ENCODE data around the gene SIK3. TPM values are rescaled to one million over a fixed set of nuclear protein-coding genes. Genes with fewer than 3 reads are reported as not detected.

The SIK3 gene
- total and polyA plus RNA-seq, 2 donors (not counting 3 experiments of a cell fraction or from before 2014, with no cell fraction given): 10.3 to 21.3 TPM

GRCh38 chr11:117143871-117144476 lies 45.7 kb upstream of the SIK3 start, which contains the start of gene PAFAH1B2:
Gene PAFAH1B2, plus strand, starts transcription at chr11:117144287. Its CDS starts 8,161 bp downstream, at chr11:117152448.
- Histone ChIP-seq H3K36me3 (ENCODE audit: control insufficient read depth in 2 of 2, extremely low read depth in 1 of 2, insufficient read depth in 2 of 2, low read length in 2 of 2) (no peaks in the 10 kb centered on the region), H3K27me3 (ENCODE audit: control insufficient read depth in 2 of 2, insufficient read depth in 2 of 2, low read length in 2 of 2) (no peaks in the 10 kb centered on the region), H3K79me2 (ENCODE audit: control insufficient read depth, insufficient read depth, low read length) (peaks cover 46% of the 10 kb centered on the region), H3K27ac (ENCODE audit: insufficient read depth, low read depth, low read length) (peak within 1 kb of the TSS; percentile 33), H3K9me3 (replicated peaks; ENCODE audit: control insufficient read depth, insufficient read depth, low read length) (no peaks in the 10 kb centered on the region), H2AFZ (ENCODE audit: low read depth, low read length) (peak within 1 kb of the TSS; percentile 70), H4K20me1 (replicated peaks; ENCODE audit: control insufficient read depth, extremely low read depth, insufficient read depth, low read length) (peaks cover 4% of the 10 kb centered on the region), H3K4me2 (ENCODE audit: insufficient read depth, low read length) (peak within 1 kb of the TSS; percentile 60), H3K9ac (replicated peaks; ENCODE audit: extremely low read depth, insufficient read depth, low read length) (peak within 1 kb of the TSS; percentile 82), H3K4me3 (replicated peaks in 1 of 3; ENCODE audit: insufficient read depth in 1 of 3, low read depth in 1 of 3, low read length in 3 of 3) (peak within 1 kb of the TSS; percentile 79 to 95 (median 90)), H3K9me1 (replicated peaks; ENCODE audit: control insufficient read depth, extremely low read depth, insufficient read depth, low read length) (no peaks in the 10 kb centered on the region), H3K4me1 (ENCODE audit: control insufficient read depth, extremely low read depth, insufficient read depth, low read length) (peaks cover 11% of the 10 kb centered on the region)
- TF ChIP-seq POLR2AphosphoS5 (IDR thresholded peaks at IDR 0.05; ENCODE audit: insufficient read depth, low read depth, low read length) (peak; percentile 94), MYC (IDR thresholded peaks at IDR 0.05; ENCODE audit: low read depth, low read length) (no peak), POLR2A (IDR thresholded peaks at IDR 0.05; ENCODE audit: low read depth, low read length) (peak; percentile 91)
- ChIA-PET POLR2A (interaction anchor here (0.6 to 0.7 kb wide), 3 partner anchors 26 to 373 kb away, joined by 3 to 6 read pairs (median 3); no protein-coding TSS in a partner anchor), CTCF (interaction anchor here (0.6 to 3.5 kb wide), 13 partner anchors 9 to 412 kb away, joined by 3 to 31 read pairs (median 6); partner anchors contain the start of genes APOA5, PCSK7, RNF214 and SIDT2)
- FAIRE-seq: no peak
- TSS peak; percentile 96 for BruUV-seq (replicated peaks)
- intact Hi-C loops (cut with micrococcal nuclease) (loop anchor here (1.0 kb wide), 1 partner anchor 371 kb away; no protein-coding TSS in a partner anchor), dilution Hi-C loops (cut with MboI; ENCODE audit: extremely low pct_ligation_motif_present, low sequenced_read_pairs) (no loop called here)
- peak; percentile 90 for DNase-seq (ENCODE audit: low read depth, low spot score)

GRCh38 chr11:117143390-117143789 lies 45.2 kb upstream of the SIK3 start:
- BruUV-seq (replicated peaks): no TSS peak
- peak overlapping the region; percentile 70 for H2AFZ ChIP-seq (ENCODE audit: low read depth, low read length)
- H3K79me2 ChIP-seq (ENCODE audit: control insufficient read depth, insufficient read depth, low read length): peaks cover 40% of the 10 kb centered on the region
- no peaks in the 10 kb centered on the region for H3K9me3 ChIP-seq (replicated peaks; ENCODE audit: control insufficient read depth, insufficient read depth, low read length)
- dilution Hi-C loops (cut with MboI; ENCODE audit: extremely low pct_ligation_motif_present, low sequenced_read_pairs): no loop called here
- peaks cover 11% of the 10 kb centered on the region for H3K4me1 ChIP-seq (ENCODE audit: control insufficient read depth, extremely low read depth, insufficient read depth, low read length)
- peak overlapping the region; percentile 82 for H3K9ac ChIP-seq (replicated peaks; ENCODE audit: extremely low read depth, insufficient read depth, low read length)
- H3K9me1 ChIP-seq (replicated peaks; ENCODE audit: control insufficient read depth, extremely low read depth, insufficient read depth, low read length): no peaks in the 10 kb centered on the region
- DNase-seq (ENCODE audit: low read depth, low spot score) (no peak), FAIRE-seq (no peak)
- H3K27ac ChIP-seq (ENCODE audit: insufficient read depth, low read depth, low read length): peak overlapping the region; percentile 33
- POLR2A ChIA-PET: interaction anchor here (0.6 to 0.7 kb wide), 2 partner anchors 36 to 373 kb away, joined by 3 to 6 read pairs; no protein-coding TSS in a partner anchor
- CTCF ChIA-PET: interaction anchor here (0.6 to 3.5 kb wide), 12 partner anchors 10 to 411 kb away, joined by 3 to 31 read pairs (median 7); partner anchors contain the start of genes APOA5, PCSK7, RNF214 and SIDT2
- peak overlapping the region; percentile 60 for H3K4me2 ChIP-seq (ENCODE audit: insufficient read depth, low read length)
- peak overlapping the region; percentile 79 to 95 (median 90) for H3K4me3 ChIP-seq (replicated peaks in 1 of 3; ENCODE audit: insufficient read depth in 1 of 3, low read depth in 1 of 3, low read length in 3 of 3)
- peaks cover 3% of the 10 kb centered on the region for H4K20me1 ChIP-seq (replicated peaks; ENCODE audit: control insufficient read depth, extremely low read depth, insufficient read depth, low read length)
- no peaks in the 10 kb centered on the region for H3K27me3 ChIP-seq (ENCODE audit: control insufficient read depth in 2 of 2, insufficient read depth in 2 of 2, low read length in 2 of 2)
- no peak for TF ChIP-seq EZH2 (IDR thresholded peaks at IDR 0.05; ENCODE audit: borderline replicate concordance, low read depth, low read length, severe bottlenecking)
- no peak for TF ChIP-seq MAX (IDR thresholded peaks at IDR 0.05; ENCODE audit: insufficient read depth, insufficient read length)
- no peak for TF ChIP-seq GATA2 (IDR thresholded peaks at IDR 0.05; ENCODE audit: insufficient read depth, insufficient read length, low read depth, low read length)
- no peak for TF ChIP-seq FOS (IDR thresholded peaks at IDR 0.05; ENCODE audit: borderline replicate concordance, insufficient read depth, low read length)
- no peak for TF ChIP-seq CTCF (IDR thresholded peaks at IDR 0.05; ENCODE audit: extremely low read depth in 1 of 2, insufficient read depth in 1 of 2, low read depth in 1 of 2, low read length in 2 of 2)
- TF ChIP-seq POLR2A (IDR thresholded peaks at IDR 0.05; ENCODE audit: low read depth, low read length): no peak
- TF ChIP-seq MYC (IDR thresholded peaks at IDR 0.05; ENCODE audit: low read depth, low read length): no peak
- no peak for TF ChIP-seq JUN (IDR thresholded peaks at IDR 0.05; ENCODE audit: borderline replicate concordance, insufficient read depth, insufficient read length, low read depth)
- TF ChIP-seq POLR2AphosphoS5 (IDR thresholded peaks at IDR 0.05; ENCODE audit: insufficient read depth, low read depth, low read length): no peak
- no peaks in the 10 kb centered on the region for H3K36me3 ChIP-seq (ENCODE audit: control insufficient read depth in 2 of 2, extremely low read depth in 1 of 2, insufficient read depth in 2 of 2, low read length in 2 of 2)
- intact Hi-C loops (cut with micrococcal nuclease): loop anchor here (1.0 kb wide), 1 partner anchor 370 kb away; no protein-coding TSS in a partner anchor

Measured in endothelial cell of umbilical vein (primary cell).